ENCODE data around the gene SEC24B.

DNA sequence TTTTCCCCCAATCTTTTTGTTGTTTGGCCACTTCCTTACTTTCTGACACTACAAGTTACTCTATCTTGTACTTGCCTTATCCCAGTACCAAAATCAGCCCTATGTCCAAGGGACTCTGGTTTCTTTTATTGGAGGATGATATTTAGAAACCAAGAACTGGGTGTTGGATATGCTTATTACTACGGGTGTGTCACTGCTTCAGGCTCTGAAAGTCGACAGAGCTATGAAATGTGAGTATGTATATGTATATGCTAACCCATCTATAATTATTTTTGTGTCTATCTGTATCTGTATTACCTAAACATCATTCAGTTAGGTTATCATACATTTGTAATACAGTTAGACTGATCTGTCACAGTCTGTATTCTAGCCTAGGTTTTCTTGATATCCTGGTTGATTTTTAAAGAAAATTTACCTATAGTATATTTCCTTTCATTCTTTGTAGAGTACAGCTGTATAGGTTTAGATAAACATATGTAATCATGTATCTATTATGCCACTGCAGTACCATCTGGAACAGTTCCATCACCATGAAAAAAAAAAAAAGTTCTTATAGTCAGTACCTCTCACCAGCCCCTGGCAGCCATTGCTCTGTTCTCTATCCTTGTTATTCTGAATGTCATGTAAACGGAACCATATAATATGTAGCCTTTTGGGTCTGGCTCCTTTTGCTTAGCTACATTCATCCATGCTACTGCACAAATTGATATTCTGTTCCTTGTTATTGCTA lies 18.1 kb downstream of the SEC24B start:
- TF ChIP-seq, protein P1, sequence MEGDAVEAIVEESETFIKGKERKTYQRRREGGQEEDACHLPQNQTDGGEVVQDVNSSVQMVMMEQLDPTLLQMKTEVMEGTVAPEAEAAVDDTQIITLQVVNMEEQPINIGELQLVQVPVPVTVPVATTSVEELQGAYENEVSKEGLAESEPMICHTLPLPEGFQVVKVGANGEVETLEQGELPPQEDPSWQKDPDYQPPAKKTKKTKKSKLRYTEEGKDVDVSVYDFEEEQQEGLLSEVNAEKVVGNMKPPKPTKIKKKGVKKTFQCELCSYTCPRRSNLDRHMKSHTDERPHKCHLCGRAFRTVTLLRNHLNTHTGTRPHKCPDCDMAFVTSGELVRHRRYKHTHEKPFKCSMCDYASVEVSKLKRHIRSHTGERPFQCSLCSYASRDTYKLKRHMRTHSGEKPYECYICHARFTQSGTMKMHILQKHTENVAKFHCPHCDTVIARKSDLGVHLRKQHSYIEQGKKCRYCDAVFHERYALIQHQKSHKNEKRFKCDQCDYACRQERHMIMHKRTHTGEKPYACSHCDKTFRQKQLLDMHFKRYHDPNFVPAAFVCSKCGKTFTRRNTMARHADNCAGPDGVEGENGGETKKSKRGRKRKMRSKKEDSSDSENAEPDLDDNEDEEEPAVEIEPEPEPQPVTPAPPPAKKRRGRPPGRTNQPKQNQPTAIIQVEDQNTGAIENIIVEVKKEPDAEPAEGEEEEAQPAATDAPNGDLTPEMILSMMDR (IDR thresholded peaks at IDR 0.05; ENCODE audit: poor library complexity) = no peak
- no peak for TF ChIP-seq EZH2 (IDR thresholded peaks at IDR 0.05; ENCODE audit: borderline replicate concordance)

Measured in hepatocyte (in vitro differentiated cells).